ENCODE data around the gene GLA.

Gene GLA

DNA sequence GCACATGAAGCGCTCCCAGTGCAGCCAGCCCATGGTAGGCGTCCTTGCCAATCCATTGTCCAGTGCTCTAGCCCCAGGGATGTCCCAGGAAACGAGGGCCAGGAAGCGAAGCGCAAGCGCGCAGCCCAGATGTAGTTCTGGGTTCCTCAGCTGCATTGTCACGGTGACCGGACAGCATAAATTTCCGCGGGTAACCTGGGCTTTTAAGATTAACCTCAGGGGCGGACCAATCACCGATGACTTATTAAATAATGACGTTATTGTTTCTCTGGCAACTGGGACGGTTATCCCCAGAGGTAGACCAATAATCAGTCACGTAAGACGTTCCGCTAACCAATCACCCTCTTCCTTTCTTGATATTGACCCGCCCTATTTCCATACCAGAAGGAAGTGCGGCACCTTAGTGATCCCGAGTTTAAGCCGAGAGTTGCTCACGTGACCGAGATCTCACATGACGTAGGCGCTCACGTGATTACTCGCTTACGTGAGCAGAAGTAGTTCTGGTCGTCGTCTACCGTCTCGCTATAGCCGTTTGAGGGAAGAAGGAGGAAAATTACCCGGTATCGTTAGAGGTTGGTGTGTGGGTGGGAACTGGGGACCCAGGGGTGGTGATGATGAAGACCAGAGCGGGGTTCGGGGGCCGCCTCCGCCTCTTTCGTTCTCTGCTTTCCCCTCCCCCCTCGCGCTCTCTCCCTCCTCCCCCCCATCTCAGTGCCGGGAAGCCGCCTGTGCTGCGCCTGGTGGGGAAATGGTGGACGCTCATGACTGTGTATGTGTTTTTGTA lies at the start of gene GLA, which contains the start of gene HNRNPH2:
GLA (minus strand) TSS at position 178 of the 784 bp plus-strand sequence; CDS start at position 156, 22 bp downstream.
HNRNPH2 (plus strand) TSS at position 475 of the 784 bp plus-strand sequence. CDS start 3,767 bp downstream, outside the sequence.
- peak; percentile 96 for DNase-seq (ENCODE audit: low spot score)

DNA sequence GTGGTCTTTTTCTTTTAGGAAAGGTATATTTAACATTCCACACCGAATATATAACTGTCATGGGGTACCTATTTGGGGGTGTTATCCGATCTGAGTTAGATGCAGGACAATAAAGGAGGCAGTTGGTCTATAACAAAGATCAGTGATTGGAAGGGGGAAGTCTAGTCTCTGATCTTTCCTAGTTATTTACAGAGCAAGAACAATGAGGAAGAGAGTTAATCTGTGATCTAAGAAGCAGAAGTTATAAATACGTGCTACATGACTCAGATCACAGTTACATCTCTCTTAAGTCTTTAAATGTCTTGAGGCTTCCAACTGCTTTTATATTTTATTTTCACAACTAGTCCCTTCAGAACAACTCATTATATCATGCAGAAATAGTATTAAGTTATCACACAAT lies 44.3 kb upstream of the GLA start:
- DNase-seq (ENCODE audit: low spot score), result no peak

DNA sequence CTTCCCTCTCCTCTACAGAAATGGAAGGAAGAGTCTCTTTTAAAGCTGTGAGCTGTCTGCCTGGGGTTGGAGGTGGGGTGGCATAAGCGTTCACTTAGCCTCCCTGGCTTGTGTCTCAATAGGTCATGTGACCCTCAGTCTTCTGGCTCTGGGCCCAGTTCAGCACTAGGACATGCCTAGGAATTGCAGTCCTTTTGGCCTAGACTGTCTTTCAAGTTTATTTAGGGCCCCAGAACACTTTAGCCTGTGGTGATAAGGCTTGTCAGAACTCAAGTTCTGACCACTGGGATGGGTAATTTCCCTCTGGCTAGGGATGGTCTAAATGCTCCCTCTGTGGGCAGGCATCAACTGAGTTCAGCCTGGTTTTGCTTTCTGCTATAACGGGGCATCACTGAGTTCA lies 43.2 kb upstream of the GLA start:
- DNase-seq (ENCODE audit: low spot score), result no peak

DNA sequence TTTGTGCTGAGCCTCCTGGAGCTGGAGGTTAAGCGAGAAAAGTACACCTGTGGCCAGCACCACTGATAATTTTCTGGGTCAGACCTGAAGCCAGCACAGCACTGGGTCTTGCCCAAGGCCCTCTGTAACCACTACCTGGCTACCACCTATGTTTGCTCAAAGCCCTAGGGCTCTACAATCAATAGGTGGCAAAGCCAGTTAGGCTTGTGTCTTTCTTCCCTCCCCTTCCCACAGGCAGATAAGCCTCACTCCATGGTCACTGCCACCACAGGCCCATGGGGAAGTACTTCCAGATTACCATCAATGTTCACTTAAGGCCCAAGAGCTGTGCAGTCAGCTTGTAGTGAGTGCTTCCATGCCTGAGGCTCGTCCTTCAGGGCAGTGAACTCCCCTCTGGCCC lies 42.4 kb upstream of the GLA start:
- DNase-seq (ENCODE audit: low spot score), result no peak

DNA sequence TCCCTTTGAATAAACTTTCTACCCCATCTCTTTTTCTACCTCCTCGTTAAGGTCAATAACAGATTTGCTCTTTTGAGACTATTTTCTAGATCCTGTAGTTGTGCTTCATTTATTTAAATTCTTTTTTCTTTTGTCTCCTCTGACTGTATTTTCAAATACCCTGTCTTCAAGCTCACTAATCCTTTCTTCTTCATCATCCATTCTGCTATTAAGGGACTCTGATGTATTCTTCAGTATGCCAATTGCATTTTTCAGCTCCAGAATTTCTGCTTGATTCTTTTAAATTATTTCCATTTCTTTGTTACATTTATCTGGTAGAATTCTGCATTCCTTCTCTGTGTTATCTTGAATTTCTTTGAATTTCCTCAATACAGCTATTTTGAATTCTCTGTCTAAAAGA lies 41.6 kb upstream of the GLA start:
- no peak for DNase-seq (ENCODE audit: low spot score)

DNA sequence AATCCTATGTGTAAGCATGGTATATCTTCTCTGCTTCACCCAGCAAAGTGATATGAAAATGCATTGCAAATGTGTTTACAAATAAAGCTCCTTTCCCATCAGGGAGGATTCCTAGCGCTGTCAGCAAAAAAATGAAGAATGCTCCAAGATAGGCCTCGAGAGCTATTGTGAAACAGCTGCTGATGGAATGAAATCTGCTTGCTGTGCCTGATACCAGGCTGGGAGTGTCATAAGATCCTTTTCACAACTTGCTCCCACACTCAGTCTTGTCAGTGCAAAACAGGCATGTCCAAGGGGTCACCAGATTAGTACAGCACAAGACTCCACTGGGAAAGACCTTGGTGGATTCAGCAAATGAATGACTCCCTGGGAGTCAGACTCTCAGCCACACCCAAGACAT lies 34.4 kb upstream of the GLA start:
- no peak for DNase-seq (ENCODE audit: low spot score)

DNA sequence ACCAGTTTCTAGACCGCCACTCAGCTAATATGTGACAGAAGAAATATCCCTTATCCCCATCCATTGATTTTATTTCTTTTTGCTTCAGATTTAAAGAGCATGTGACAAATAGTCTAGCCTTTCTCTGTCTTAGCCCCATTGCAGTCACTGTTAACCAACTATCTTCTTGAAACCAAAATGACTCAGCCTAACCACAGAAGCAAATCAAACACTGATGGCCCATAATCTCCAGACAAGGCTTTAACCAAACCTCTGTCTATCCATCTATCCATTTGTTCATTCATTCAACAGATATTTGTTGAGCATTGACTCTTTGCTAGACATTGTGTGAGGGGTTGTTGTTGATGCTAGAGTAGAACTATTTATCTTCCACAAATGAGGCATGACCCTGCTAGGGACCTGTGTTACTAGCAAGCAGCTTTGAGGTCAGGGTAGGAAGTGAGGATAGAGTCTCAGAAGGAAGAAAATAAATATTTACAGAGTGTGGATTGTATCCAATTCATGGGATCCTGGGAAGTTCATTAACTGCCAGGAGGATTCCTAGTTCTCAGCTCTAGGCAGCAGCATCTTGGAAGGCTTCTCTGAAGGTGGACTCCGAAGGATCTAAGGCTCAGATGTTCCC lies 22.8 kb upstream of the GLA start:
- DNase-seq (ENCODE audit: low spot score), result no peak

DNA sequence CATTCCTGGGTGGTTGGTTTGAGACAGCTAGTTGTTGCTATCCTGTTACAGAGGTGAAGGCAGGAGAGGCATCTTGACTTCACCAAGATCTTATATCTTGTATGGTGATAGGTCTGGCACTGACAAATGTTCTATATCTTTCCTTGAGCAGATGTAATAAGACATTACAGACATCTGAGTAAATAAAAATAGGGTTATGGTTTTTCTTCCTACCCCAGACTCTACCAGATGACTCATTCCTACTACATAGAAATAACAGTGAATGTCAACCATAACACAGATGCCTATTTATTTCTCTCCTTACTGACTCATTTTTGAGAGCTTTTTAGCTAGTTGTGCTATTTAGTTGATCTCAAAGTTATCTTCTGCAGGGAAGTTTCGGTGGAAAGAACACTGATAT lies 22.2 kb upstream of the GLA start:
- DNase-seq (ENCODE audit: low spot score), result no peak

DNA sequence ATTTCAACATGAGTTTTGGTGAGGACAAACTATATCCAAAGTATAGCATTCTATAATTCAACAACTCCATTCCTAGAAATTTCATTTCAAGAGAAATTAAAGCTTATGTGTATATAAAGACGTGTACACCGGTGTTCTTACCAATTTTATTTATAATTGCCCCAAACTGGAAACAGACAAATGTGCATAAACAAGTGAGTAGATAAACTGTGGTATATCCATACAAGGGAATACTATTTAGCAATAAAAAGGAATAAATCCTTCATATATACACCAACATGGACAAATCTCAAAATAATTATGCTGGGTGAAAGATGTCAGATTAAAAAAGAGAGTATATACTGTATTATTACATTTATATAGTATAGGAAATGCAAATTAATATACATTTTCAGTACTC lies 20.2 kb upstream of the GLA start:
- DNase-seq (ENCODE audit: low spot score), result no peak

DNA sequence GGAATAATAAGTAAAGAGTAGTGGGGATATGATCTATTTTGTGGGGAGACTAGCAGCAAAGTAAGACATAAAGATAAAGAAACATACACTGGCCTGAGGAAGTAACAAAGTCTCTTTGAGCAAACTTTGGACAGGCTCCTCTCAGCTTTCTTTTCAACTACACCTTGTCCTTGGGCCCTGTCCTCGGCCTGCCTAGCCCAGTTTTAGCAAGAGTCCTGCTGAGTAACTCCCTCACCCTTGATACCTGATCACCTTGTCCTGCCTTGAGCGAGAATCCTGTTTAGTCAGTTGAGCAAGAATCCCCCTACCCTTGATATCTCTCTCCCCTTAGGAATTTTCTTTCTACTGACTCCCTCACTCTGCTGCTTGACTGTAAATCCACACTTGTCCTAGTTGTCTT lies 11.8 kb upstream of the GLA start:
- no peak for DNase-seq (ENCODE audit: low spot score)

DNA sequence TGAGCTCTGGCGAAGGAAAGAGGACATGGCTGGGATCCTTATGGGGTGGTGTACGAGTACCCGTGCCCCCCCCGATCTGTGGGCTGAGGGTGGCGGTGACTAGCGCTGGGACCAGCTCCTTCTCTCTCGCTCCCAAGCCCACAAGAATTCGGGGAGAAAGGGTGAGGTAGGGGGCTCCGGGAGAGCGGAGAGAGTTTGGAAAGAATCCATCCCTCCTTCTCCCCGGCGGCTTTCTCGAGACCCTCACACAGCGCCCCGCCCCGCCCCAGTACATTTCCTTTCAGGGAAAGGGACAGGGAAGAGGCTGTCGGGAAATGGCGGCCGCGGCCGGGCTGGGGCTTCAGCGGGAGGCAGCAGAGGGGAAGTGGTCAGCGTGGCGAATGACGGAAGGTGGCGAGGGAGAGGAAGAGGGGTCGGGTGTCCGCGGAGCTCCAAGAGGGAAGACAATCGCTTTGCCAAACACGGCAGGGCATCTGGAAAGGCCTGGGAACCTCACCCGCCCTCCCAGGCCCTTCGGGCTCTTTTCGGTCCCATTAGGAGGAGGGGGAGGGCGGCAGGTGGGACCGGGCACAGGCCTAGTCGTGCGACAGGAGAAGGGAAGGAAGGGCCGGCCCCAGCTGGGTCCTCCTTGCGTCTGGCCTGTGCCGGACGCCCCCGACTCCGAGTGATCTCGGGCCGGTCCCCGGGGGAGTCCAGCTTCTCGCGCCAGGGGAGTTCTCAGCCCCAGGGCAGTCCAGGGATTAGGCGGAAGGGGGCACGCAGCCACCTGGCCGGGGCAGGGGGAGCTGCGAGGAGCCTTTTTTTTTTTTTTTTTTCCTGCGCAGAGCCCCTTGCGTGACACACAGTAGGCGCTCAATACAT lies 10.5 kb upstream of the GLA start:
- no peak for DNase-seq (ENCODE audit: low spot score)

DNA sequence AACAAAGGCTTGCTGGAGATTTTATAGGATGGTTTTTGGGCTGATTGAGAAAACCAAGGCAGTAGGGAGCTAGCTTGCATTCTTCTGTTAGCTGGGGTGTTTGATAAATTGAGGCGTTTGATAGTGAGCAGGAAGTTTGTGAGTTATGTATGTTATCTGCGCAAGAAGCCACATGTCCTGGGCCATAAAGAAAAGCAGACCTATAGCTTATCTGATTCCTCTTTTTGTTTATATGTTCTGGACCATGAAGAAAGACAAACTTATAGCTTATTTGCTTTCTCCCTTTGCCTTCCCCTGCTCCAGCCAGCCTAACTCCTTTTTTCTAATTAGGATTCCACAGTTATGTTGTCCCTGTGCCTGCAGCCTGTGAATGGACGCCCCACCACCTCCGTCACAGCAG lies 9.5 kb upstream of the GLA start:
- no peak for DNase-seq (ENCODE audit: low spot score)

DNA sequence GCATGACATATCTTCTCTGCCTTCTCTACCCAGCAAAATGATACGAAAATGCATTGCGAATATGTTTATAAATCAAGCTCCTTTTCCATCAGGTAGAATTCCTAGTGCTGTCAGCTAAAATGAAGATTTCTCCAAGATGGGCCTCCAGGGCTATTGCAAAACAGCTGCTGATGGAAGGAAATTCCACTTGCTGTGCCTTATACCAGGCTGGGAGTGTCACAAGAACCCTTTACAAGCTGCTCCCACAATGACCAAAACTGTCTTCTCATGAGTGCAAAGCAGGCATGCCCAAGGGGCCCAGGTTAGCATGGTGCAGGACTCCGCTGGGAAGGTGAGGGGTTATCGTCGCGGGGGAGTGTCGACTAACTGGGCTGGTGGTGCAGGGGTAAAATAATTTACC lies 9.0 kb upstream of the GLA start:
- no peak for DNase-seq (ENCODE audit: low spot score)

DNA sequence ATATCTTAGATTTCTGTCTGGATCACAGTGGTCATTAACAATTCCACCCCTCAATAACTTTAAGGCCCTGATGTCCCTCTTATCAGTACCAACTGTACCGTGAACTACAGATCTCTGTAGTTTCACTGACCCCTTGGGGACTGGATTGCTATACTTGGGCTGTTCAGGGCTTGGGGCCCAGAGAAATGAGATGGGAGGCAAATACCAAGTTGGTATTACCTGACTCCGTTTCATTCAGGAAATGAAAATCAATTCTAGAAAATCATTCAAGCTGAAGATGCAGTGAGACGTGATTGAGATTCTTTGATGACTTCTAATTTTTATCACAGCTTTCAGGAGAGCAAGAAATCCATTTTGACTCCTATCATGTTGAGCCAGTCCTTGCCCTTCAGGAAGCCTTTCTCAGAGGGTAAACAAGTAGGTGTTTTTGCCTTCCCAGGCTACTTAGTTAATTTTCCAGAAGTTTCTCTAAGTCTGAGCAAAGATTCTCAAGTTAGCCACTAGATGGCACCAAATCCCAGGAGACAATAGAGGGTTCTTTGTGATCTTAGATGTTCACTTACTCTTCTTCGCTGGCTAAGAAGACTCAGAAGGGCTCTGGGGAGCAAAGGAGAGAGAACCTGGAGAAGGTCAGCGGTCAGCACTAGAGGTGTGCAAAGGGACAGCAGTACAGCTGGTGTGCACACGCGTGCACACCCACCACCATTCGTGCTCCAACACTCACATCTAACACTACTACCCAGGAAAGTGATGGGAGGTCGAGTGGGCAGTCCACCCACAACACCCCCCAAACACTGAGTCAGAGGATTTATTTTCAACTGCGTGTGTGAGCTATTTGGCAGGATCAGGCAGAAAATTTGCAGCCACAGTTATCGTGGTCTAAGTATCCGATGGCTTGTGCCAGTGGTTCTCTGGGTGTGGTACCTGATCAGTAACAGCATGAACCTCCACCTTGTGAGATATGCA lies 7.7 kb upstream of the GLA start:
- peak; percentile 79 for DNase-seq (ENCODE audit: low spot score)

DNA sequence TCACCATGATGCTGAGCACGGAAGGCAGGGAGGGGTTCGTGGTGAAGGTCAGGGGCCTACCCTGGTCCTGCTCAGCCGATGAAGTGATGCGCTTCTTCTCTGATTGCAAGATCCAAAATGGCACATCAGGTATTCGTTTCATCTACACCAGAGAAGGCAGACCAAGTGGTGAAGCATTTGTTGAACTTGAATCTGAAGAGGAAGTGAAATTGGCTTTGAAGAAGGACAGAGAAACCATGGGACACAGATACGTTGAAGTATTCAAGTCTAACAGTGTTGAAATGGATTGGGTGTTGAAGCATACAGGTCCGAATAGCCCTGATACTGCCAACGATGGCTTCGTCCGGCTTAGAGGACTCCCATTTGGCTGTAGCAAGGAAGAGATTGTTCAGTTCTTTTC lies 4.3 kb upstream of the GLA start:
- DNase-seq (ENCODE audit: low spot score), result no peak

DNA sequence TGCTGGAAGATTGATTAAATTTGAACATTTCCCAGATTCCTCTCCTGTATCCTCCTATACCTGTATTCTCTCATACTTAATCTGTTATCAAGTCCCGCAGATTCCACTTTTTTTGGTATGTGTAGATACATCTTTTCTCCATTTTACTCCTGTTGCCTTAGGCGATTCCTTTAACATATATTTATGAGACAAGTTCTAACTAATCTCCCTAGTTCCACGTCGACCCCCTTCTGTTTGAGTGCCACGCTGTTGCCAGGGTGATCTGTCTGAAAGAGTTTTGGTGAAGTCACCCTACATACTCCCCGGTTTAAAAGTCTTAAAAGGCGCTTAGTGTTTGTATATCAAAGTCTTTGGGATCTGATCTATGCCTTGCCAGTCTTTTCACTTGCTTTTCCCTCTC lies 2.7 kb upstream of the GLA start:
- DNase-seq (ENCODE audit: low spot score), result no peak

DNA sequence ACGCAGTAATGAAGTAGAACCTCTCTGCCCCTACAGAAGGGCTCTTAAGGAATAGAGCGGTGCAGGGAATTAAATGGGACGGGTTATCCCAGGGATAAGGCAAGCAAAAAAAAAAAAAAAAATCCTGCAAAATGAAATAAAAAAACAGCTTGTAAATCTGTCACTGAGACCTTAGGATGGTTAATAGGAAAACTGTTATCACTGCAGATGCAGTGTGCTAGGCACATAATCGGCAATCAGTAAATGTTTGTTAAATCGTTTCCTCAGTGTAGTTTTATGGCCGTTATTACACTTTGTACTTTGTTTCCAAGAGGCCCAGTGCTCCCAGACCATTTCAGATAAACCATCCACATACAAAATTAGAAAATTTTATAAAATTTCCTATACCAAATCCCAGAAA lies 1.3 kb upstream of the GLA start:
- DNase-seq (ENCODE audit: low spot score), result no peak

DNA sequence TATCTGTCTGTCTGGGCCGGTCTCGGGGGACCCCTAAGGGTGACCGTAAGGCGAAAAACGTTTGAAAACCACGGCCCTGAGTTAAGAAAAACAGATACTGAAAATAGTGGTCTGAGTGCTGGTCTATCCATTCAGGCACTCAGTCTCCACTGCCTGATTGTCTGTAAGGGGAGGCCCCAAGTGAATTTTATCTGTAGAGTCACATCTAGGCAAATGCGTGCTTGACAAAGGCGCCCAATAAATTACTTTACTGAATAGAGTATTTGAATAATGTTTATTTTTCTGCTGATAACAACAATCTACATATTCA lies 762 bp upstream of the GLA start:
- no peak for DNase-seq (ENCODE audit: low spot score)

DNA sequence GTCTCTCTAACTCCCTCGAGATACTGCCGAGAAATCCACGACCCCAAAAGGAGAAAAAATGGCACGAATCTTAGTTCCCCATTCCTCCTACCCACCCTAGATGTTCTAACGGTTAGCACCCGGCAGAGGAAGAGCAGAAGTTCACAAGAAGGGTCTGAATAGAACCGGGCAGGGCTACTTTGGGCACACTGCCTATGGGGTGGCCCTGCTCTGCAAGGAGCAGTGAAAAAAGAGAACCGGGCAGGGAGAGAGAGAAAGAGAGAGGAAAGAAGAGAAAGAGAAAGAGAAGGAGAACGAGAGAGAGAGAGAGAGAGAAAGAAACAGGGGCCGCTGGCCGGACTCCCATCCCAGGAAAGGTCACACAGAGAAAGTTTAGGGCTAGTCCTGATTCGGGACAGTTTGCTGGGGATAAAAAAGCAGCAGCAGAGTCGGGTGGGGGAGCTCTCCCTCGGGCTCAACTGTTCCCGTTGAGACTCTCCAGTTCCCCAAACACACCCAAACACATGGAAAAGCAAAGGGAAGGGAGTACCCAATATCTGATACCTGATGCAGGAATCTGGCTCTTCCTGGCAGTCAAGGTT lies 468 bp downstream of the GLA start:
- DNase-seq (ENCODE audit: low spot score), result no peak

DNA sequence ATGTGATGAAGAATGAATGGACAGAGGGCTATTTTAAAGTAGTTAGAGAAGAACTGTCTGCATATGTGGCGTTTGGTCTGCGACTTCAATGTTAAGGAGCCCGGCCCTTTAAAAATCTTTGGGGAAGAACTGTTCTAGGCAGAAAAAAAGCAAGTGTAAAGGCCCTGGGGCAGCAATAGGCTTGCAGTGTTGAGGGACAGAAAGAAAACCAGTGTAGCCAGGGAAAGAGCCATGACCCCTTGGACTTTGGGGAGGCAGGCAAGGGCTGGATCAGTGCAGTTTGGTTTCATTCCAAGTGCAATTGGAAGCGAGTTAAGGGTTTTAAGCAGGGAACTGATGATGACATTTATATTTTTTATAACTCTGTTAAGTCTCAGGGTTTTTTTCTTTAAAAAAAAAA lies 7.9 kb downstream of the GLA start:
- no peak for DNase-seq (ENCODE audit: low spot score)

DNA sequence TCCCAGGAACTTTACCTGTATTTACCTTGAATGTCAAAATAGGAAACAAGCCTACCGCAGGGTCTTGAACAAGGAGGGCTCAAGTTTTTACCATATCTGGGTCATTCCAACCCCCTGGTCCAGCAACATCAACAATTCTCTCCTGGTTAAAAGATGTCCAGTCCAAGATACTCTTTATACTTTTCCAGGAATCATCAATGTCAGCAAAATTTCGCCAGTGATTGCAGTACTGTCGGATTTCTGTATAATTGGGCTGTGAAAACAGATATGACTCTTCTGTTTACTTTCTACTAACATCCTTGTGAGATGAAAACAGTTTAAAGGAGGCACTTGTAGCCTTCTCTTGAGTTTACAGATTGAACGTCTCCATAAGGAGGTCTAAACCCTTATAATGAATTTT lies 9.0 kb downstream of the GLA start:
- no peak for DNase-seq (ENCODE audit: low spot score)

DNA sequence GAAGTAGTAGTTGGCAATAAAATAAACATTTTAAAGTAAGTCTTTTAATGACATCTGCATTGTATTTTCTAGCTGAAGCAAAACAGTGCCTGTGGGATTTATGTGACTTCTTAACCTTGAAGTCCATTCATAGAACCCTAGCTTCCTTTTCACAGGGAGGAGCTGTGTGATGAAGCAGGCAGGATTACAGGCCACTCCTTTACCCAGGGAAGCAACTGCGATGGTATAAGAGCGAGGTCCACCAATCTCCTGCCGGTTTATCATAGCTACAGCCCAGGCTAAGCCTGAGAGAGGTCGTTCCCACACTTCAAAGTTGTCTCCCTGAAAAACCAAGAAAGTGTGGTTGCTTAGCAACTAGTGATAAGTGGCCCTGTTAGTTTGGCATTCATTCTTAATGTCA lies 9.9 kb downstream of the GLA start:
- DNase-seq (ENCODE audit: low spot score), result no peak
